K562 treated with DMSO at 1 percent for 12 hours (cell line): ENCODE results near the gene TSPAN8. TPM values are rescaled to one million over a fixed set of nuclear protein-coding genes. Genes with fewer than 3 reads are reported as not detected.

Experiments
- total RNA-seq: library from RNA; unstranded; fragments of 300-600 nt; gene quantifications from 2 replicates; pipeline ENCODE4 v1.2.3, GENCODE V29; 2022; ENCODE audit not compliant: insufficient read depth

The TSPAN8 gene
- not detected in 2 replicates for total RNA-seq

DNA sequence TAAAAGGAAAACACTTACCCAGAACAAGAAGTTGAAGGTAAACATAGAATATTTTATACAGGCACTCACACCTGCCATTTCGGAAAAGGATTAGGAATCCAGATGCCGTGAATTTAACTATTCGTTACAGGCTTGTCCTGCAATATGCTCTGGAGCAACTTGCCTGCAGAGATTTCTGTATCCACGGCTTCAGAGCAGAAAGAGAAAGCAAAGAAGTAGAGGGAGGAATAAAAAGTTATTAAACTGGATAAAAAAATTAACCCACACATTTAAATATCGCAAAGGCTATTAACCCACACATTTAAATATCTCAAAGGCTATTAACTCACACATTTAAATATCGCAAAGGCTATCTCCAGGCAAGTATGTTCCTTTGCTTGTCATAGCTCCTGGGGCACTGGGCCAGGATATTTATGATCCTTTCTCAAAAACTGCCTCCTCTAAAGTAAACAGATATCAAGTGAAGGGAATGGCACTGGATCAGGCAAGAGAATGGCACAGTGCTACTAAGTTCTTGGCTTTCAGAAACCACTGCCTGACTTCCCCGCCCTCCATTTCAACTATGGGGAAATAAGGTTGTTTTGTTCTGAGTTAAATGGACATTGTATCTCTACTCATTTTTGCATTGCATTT is at the start of gene TSPAN8:
Gene TSPAN8, minus strand, starts transcription at position 399 of the 633 bp plus-strand sequence. Its CDS starts 321 bp downstream, at position 78.

Other genes starting within 250 kb of the TSPAN8 start
- gene PTPRR, start 237.3 kb downstream of the TSPAN8 start, total RNA-seq = 3.9 and 5.8 TPM in 2 replicates